Stimulated activated CD8-positive, alpha-beta memory T cell treated with anti-CD3 and anti-CD28 coated beads, Interleukin-2, amount 100 ng/mL, for 48 hours (primary cell): ENCODE measurements around the gene WDR11.

Experiments
- DNase-seq, 2 donors: peaks; one replicate each; pipeline ENCODE4 v3.0.0-alpha.2; 2020; ENCODE audit warnings: low read depth in 2 of 2

Gene WDR11

GRCh38 chr10:120945801-120946302 is 94.7 kb downstream of the WDR11 start:
- DNase-seq = no peak

DNA sequence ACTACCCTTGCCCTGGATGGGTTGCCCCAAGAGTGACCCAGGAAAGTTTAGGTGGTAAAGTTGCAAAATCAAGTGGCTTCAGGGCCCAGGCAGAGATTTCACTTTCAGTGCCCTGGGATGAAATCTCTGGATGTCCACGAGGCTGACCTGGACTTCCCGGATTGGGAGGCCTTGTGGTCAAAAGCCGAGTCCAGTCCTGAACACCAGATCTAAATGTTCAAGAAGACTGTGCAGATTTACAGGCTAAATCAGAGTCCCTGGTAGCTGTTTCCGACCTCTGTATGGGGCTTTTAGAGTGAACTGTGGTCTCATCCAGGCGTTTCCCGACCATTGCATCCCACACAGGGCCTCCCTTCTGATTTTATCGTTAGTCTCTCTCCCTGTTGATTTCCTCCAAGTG is 95.3 kb downstream of the WDR11 start:
- DNase-seq = no peak

DNA sequence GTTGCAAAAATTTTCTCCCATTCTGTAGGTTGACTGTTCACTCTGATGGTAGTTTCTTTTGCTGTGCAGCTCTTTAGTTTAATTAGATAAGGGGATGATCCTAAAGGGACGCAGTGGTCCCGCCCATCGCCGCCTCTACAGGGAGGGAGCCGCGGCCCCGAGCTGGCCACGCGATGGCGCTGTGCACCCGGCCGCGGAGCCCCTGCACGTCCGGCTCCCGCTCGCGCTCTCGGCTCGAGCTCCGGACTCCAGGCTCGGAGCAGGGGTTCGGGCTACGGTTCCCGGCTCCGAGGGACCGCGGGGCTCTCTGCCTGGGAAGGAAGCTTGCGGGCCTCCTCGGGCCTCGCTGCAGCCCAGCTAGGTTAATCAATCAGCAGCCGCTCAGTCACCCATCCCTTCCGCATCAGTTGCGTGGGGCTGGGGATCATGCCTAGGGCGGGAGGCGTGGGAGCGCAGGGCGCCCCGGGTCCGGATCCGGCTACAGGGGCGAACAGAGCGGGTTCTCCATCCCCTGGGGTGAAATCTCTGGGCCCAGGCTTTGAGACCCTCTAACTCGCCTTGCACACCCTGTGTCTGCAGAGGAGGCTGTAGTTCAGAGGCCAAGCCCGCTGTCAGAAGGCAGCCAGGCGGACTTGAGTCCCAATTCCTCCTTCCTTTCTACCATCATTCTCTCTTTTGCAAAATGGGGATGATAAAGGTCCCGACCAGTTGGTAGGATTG is 97.9 kb downstream of the WDR11 start:
- DNase-seq = peak; percentile 52 to 65

DNA sequence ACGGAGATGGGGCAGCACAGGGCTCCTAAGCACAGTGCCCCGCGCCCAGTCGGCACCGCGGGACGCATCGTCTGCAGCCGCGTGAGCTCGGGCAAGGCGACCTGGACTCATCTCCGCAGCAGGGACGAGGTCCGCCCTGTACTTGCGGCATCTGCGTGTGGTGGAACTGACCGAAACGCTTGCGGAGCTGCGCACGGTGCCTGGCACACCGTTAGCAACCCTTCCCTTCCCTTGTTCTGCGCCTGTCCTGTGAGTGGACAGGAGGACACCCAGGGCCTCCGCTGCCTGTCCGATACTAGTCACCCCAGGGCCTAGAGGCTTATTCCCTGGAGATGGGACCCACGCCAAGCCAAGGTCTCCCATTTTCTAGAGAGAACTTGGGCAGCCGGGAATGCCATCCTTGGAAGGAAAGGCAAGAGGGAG is 98.5 kb downstream of the WDR11 start:
- DNase-seq = no peak

GRCh38 chr10:120950051-120950561 is 98.9 kb downstream of the WDR11 start:
- no peak for DNase-seq

- DNase-seq = no peak
These were observed 100.1 kb downstream of the WDR11 start for GRCh38 chr10:120951288-120951687.

- DNase-seq = no peak
These were observed 102.7 kb downstream of the WDR11 start for GRCh38 chr10:120953897-120954296.
